Tibial nerve (tissue), 4 donors: Measurements from ENCODE around the gene CCL16.
A peak's percentile ranks its signal among the peaks of the same experiment; 100 is the strongest.

Experiments used
- EP300 ChIP-seq, 2 donors: sonication (generic); formaldehyde crosslinking; IDR thresholded peaks; one replicate each; pipeline ENCODE4 v1.6.1; 2017; ENCODE audit warnings: antibody characterized with exemption in 2 of 2, mild to moderate bottlenecking in 1 of 2
- POLR2A ChIP-seq, 2 donors: fragments of 450-650 bp; IDR thresholded peaks; one replicate each; pipeline ENCODE4 v1.6.1; 2017; ENCODE audit warnings: antibody characterized with exemption in 2 of 2, mild to moderate bottlenecking in 2 of 2, moderate library complexity in 2 of 2
- TF ChIP-seq, protein P1 (sequence below), 5 experiments: fragments of 200-600 bp in 3 of 5; fragments of 450-650 bp in 2 of 5; sonication (generic) in 3 of 5; IDR thresholded peaks; one replicate each; pipeline ENCODE4 v1.5.1; 2016 to 2019; ENCODE audit warnings: antibody characterized with exemption in 5 of 5, mild to moderate bottlenecking in 3 of 5, moderate library complexity in 2 of 5

GRCh38 chr17:35947156-35947585 is 34.1 kb downstream of the CCL16 start:
- TF ChIP-seq, protein P1, sequence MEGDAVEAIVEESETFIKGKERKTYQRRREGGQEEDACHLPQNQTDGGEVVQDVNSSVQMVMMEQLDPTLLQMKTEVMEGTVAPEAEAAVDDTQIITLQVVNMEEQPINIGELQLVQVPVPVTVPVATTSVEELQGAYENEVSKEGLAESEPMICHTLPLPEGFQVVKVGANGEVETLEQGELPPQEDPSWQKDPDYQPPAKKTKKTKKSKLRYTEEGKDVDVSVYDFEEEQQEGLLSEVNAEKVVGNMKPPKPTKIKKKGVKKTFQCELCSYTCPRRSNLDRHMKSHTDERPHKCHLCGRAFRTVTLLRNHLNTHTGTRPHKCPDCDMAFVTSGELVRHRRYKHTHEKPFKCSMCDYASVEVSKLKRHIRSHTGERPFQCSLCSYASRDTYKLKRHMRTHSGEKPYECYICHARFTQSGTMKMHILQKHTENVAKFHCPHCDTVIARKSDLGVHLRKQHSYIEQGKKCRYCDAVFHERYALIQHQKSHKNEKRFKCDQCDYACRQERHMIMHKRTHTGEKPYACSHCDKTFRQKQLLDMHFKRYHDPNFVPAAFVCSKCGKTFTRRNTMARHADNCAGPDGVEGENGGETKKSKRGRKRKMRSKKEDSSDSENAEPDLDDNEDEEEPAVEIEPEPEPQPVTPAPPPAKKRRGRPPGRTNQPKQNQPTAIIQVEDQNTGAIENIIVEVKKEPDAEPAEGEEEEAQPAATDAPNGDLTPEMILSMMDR (IDR thresholded peaks at IDR 0.05): peak; percentile 49 to 75 (median 57)
- TF ChIP-seq POLR2A (IDR thresholded peaks at IDR 0.05): no peak
- no peak for TF ChIP-seq EP300 (IDR thresholded peaks at IDR 0.05)
